ENCODE results near the gene ANKRD16.

Gene ANKRD16

GRCh38 chr10:5927306-5927705, 37.6 kb upstream of the ANKRD16 start:
- H4K20me1 ChIP-seq (ENCODE audit: insufficient read depth, low read length), result no peaks in the 10 kb centered on the region
- no peaks in the 10 kb centered on the region for H3K79me2 ChIP-seq (ENCODE audit: low read length)
- no peak overlapping the region for H3K4me2 ChIP-seq (ENCODE audit: low read length)
- no peaks in the 10 kb centered on the region for H3K4me1 ChIP-seq (ENCODE audit: low read length)
- H3K4me3 ChIP-seq (ENCODE audit: low read length), result no peak overlapping the region
- no peak overlapping the region for H3K27ac ChIP-seq (ENCODE audit: low read length)
- no peak for TF ChIP-seq EZH2phosphoT487 (IDR thresholded peaks at IDR 0.05; ENCODE audit: low read depth)
- TF ChIP-seq CTCF (IDR thresholded peaks at IDR 0.05; ENCODE audit: low read depth, low read length), result no peak
- H3K36me3 ChIP-seq (replicated peaks; ENCODE audit: low read depth, low read length), result peaks cover 2% of the 10 kb centered on the region
- H3K9me3 ChIP-seq (ENCODE audit: insufficient read depth, low read length), result no peaks in the 10 kb centered on the region
- H2AFZ ChIP-seq (ENCODE audit: low read depth, low read length), result no peak overlapping the region
- no peak overlapping the region for H3K9ac ChIP-seq (ENCODE audit: low read length)
- H3K27me3 ChIP-seq (ENCODE audit: low read depth, low read length), result no peaks in the 10 kb centered on the region

- no peaks in the 10 kb centered on the region for H3K27me3 ChIP-seq (ENCODE audit: low read depth, low read length)
- no peaks in the 10 kb centered on the region for H3K4me1 ChIP-seq (ENCODE audit: low read length)
- no peak overlapping the region for H3K4me3 ChIP-seq (ENCODE audit: low read length)
- no peak overlapping the region for H2AFZ ChIP-seq (ENCODE audit: low read depth, low read length)
- peaks cover 5% of the 10 kb centered on the region for H3K36me3 ChIP-seq (replicated peaks; ENCODE audit: low read depth, low read length)
- TF ChIP-seq CTCF (IDR thresholded peaks at IDR 0.05; ENCODE audit: low read depth, low read length), result no peak
- no peak for TF ChIP-seq EZH2phosphoT487 (IDR thresholded peaks at IDR 0.05; ENCODE audit: low read depth)
- no peaks in the 10 kb centered on the region for H4K20me1 ChIP-seq (ENCODE audit: insufficient read depth, low read length)
- no peak overlapping the region for H3K27ac ChIP-seq (ENCODE audit: low read length)
- H3K9ac ChIP-seq (ENCODE audit: low read length), result no peak overlapping the region
- no peaks in the 10 kb centered on the region for H3K79me2 ChIP-seq (ENCODE audit: low read length)
- no peak overlapping the region for H3K4me2 ChIP-seq (ENCODE audit: low read length)
- H3K9me3 ChIP-seq (ENCODE audit: insufficient read depth, low read length), result no peaks in the 10 kb centered on the region
These were observed 35.2 kb upstream of the ANKRD16 start for GRCh38 chr10:5924889-5925288.

- no peak overlapping the region for H3K4me2 ChIP-seq (ENCODE audit: low read length)
- TF ChIP-seq CTCF (IDR thresholded peaks at IDR 0.05; ENCODE audit: low read depth, low read length) (no peak), EZH2phosphoT487 (IDR thresholded peaks at IDR 0.05; ENCODE audit: low read depth) (no peak)
- peaks cover 3% of the 10 kb centered on the region for H3K36me3 ChIP-seq (replicated peaks; ENCODE audit: low read depth, low read length)
- no peaks in the 10 kb centered on the region for H3K9me3 ChIP-seq (ENCODE audit: insufficient read depth, low read length)
- H3K79me2 ChIP-seq (ENCODE audit: low read length), result no peaks in the 10 kb centered on the region
- H3K4me3 ChIP-seq (ENCODE audit: low read length), result no peak overlapping the region
- no peaks in the 10 kb centered on the region for H3K4me1 ChIP-seq (ENCODE audit: low read length)
- no peak overlapping the region for H3K27ac ChIP-seq (ENCODE audit: low read length)
- no peak overlapping the region for H3K9ac ChIP-seq (ENCODE audit: low read length)
- no peaks in the 10 kb centered on the region for H4K20me1 ChIP-seq (ENCODE audit: insufficient read depth, low read length)
- no peaks in the 10 kb centered on the region for H3K27me3 ChIP-seq (ENCODE audit: low read depth, low read length)
- H2AFZ ChIP-seq (ENCODE audit: low read depth, low read length), result no peak overlapping the region
These were observed 32.1 kb upstream of the ANKRD16 start for GRCh38 chr10:5921746-5922145.

GRCh38 chr10:5919568-5919967, 29.9 kb upstream of the ANKRD16 start:
- H2AFZ ChIP-seq (ENCODE audit: low read depth, low read length), result no peak overlapping the region
- H3K36me3 ChIP-seq (replicated peaks; ENCODE audit: low read depth, low read length), result peaks cover 6% of the 10 kb centered on the region
- H3K9ac ChIP-seq (ENCODE audit: low read length), result no peak overlapping the region
- no peaks in the 10 kb centered on the region for H3K9me3 ChIP-seq (ENCODE audit: insufficient read depth, low read length)
- no peaks in the 10 kb centered on the region for H3K79me2 ChIP-seq (ENCODE audit: low read length)
- H3K4me3 ChIP-seq (ENCODE audit: low read length), result no peak overlapping the region
- no peaks in the 10 kb centered on the region for H3K4me1 ChIP-seq (ENCODE audit: low read length)
- no peaks in the 10 kb centered on the region for H4K20me1 ChIP-seq (ENCODE audit: insufficient read depth, low read length)
- no peak for TF ChIP-seq EZH2phosphoT487 (IDR thresholded peaks at IDR 0.05; ENCODE audit: low read depth)
- no peak for TF ChIP-seq CTCF (IDR thresholded peaks at IDR 0.05; ENCODE audit: low read depth, low read length)
- no peak overlapping the region for H3K4me2 ChIP-seq (ENCODE audit: low read length)
- no peaks in the 10 kb centered on the region for H3K27me3 ChIP-seq (ENCODE audit: low read depth, low read length)
- no peak overlapping the region for H3K27ac ChIP-seq (ENCODE audit: low read length)

Measured in OCI-LY3 (cell line).